HG03045 (cell line): ENCODE measurements around the gene NUMB.
"Not testable (repeated sequence)": the region's sequence is repeated elsewhere in the genome, so short reads cannot be mapped to it uniquely, and the experiment has no call there.

ENCODE experiments used
- ATAC-seq: cut with Tn5 transposase; IDR thresholded peaks from one replicate; pipeline ENCODE4 v1.9.1; 2021; ENCODE audit warnings: mild to moderate bottlenecking, moderate library complexity; ENCODE audit not compliant: unreplicated experiment

The NUMB gene

GRCh38 chr14:73423092-73423491 is 35.3 kb downstream of the NUMB start:
- not testable (repeated sequence) for ATAC-seq

DNA sequence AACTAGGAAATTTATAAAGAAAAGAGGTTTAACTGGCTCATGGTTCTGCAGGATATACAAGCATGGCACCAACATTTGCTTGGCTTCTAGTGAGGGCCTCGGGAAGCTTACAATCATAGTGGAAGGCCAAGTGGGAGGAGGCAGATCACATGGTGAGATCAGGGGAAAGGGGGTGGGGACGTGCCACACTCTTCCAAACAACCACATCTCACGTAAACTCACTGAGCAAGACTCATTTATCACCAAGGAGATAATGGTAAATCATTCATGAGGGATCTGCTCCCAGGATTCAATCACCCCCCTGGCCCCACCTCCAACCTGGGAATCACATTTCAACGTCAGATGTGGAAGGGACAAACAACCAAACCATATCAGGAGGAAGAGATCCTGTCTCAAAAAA is 35.8 kb downstream of the NUMB start:
- no peak for ATAC-seq

DNA sequence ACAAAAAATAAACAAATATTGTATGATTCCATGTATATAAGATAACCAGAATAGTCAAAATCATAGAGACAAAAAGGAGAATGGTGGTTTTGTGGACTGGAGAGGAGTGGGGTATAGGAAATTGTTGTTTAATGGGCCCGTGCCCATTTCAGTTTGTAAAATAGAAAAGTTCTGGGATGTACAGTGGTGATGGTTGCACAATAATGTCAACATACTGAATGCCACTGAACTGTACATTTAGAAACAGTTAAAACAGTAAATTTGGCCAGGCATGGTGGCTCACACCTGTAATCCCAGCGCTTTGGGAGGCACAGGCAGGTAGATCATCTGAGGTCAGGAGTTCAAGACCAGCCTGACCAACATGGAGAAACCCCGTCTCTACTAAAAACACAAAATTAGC is 40.1 kb downstream of the NUMB start:
- ATAC-seq = no peak

GRCh38 chr14:73406248-73406647 is 52.1 kb downstream of the NUMB start:
- not testable (repeated sequence) for ATAC-seq

DNA sequence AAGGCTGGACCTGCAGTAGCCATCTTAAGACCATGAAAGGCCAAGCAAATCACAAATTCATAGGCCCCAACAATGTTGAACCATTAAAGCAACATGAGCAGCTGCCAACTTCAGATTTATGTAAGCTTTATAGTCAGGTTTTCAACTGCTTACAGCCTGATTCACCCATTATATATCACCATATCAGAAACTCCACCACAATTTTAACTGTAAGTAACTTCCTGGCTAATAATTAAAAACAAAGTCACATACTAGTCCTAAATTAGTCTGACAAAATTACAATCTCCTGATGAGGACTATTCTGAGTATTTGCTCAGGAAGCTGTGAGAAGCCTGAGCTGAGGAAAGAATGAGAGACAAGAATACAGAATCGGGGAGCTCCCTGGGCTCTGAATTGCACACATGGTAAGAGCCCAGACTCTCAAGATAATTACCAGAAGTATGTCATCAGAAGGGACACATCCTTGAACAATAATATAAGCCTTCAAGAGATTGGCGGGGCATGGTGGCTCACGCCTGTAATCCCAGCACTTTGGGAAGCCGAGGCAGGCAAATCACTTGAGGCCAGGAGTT is 55.1 kb downstream of the NUMB start:
- no peak for ATAC-seq

DNA sequence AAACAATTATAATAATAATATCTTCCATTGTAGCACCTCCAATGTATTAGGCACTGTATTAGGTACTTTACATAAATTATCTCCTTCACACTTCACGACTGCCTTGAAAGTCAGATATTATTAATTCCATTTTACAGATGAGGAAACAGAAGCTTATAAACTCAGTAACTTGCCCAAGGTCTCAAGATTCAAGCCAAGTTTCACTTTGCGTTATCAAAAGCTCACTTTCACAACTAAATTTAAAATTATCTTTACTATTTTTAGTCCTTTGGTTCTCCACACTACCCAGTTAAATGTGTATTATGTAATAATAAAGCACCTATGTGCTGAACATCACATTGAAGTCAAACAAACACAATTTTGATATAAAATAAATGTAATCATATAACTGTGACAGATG is 55.8 kb downstream of the NUMB start:
- no peak for ATAC-seq

- ATAC-seq = no peak
Observed at GRCh38 chr14:73397810-73398209, 60.5 kb downstream of the NUMB start.

GRCh38 chr14:73394317-73394716 is 64.0 kb downstream of the NUMB start:
- no peak for ATAC-seq

GRCh38 chr14:73393375-73393774 is 65.0 kb downstream of the NUMB start:
- ATAC-seq = no peak

- ATAC-seq = no peak
Observed at GRCh38 chr14:73392329-73393257, 65.8 kb downstream of the NUMB start.

DNA sequence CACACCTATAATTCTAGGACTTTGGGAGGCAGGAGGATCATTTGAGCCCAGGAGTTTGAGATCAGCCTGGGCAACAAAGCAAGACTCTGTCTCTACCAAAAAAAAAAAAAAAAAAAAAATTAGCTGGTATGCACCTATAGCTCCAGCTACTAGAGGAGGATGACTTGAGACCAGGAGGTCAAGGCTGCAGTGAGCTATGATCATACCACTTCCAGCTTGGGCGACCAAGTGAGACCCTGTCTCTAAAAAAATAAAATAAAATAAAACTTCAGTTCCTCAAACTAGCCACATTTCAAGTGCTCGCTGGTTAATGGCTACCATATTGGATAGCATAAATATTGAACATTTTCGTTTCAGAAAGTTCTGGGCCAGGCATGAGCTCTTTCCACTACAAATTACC is 70.5 kb downstream of the NUMB start:
- ATAC-seq = not testable (repeated sequence)

- ATAC-seq = no peak
Observed at GRCh38 chr14:73386342-73386741, 72.0 kb downstream of the NUMB start.

DNA sequence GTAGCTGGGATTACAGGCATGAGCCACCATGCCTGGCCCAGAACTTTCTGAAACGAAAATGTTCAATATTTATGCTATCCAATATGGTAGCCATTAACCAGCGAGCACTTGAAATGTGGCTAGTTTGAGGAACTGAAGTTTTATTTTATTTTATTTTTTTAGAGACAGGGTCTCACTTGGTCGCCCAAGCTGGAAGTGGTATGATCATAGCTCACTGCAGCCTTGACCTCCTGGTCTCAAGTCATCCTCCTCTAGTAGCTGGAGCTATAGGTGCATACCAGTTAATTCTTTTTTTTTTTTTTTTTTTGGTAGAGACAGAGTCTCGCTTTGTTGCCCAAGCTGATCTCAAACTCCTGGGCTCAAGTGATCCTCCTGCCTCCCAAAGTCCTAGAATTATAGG is 73.3 kb downstream of the NUMB start:
- not testable (repeated sequence) for ATAC-seq

DNA sequence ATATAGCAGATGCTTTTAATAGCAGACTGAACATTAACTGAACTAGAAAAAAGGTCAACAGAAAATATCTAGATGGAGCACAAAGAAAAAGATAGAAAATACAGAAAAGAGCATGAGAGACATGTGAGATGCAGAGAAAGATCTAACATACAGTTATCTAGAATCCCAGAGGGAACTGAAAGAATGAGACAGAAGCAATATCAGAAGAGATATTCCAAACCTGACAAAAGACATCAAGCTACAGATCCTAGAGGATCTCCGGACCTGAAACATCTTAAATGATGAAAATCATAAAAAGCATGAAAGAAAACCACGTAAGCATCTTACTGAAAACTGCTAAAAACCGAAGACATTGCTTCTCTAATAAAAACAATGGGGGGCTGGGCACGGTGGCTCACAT is 75.0 kb downstream of the NUMB start:
- ATAC-seq = no peak

- ATAC-seq = no peak
Observed at GRCh38 chr14:73381380-73382013, 76.8 kb downstream of the NUMB start.

DNA sequence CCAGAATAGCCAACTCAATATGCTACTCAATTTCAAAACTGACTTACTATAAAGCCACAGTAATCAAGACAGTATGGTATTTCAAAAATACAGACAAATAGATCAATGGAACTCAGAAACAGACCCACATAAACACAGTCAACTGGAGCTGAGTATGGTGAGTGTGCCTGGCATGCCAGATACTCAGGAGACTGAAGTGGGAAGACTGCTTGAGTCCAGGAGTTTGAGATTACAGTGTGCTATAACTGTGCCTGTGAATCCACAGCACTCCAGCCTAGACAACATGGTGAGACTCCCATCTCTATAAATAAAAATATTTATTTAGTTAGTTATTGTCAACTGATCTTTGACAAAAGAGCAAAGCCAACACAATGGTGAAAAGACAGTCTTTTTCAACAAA is 81.8 kb downstream of the NUMB start:
- no peak for ATAC-seq

DNA sequence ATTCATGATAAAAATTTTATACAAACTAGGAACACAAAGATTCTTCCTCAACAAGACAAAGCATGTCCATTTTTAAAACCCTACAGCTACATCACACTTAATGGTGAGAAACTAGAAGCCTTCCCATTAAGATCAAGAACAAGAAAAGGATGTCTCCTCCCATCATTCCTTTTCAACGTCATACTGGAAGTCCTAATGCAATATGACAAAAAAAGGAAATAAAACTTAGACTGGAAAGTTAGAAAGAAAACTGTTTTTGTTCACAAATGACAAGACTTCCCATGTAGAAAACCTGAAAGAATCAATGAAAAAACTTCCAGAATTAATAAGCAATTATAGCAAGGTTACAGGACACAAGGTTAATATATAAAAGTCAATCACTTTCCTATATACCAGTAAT is 82.5 kb downstream of the NUMB start:
- no peak for ATAC-seq

- no peak for ATAC-seq
Observed at GRCh38 chr14:73374218-73374617, 84.1 kb downstream of the NUMB start.

GRCh38 chr14:73372529-73372928 is 85.8 kb downstream of the NUMB start:
- ATAC-seq = no peak

- no peak for ATAC-seq
Observed at GRCh38 chr14:73370561-73370960, 87.8 kb downstream of the NUMB start.

DNA sequence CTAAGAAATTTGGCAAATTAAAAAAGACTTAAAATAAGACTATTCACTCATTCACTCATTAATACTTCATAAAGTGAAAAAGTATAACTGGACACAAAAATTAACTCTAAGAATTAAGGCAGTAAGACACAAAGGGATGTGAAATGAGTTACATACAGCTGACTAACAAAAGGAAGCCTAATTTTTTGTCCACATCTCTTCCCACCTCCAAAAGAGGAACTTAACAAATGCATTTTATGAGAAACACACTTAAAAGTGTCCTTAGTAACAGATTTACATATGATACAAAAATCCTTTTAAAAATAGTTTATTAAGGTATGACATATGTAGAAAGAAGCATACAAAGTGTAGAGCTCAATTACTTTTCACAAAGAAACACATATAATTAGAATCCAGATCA is 88.9 kb downstream of the NUMB start:
- no peak for ATAC-seq

DNA sequence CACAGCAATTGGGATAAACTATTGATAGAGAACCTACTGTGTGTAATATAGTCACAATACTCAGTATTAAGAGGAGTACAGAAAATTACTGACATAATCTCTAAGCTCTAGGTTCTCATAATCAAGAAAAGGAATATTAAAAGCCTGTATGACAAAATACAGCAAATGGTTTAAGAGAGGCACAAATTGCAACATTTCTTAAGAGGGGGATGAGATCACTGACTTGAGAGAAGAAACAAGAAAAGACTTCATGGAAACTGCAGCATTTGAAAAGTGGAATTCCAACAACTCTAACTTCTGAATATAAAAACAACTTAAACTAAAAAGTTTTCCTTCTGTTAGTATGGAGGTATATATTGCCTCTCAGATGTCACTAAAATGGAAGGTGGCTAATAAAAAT is 89.7 kb downstream of the NUMB start:
- ATAC-seq = no peak
